ENCODE data around the gene SFRP5.

DNA sequence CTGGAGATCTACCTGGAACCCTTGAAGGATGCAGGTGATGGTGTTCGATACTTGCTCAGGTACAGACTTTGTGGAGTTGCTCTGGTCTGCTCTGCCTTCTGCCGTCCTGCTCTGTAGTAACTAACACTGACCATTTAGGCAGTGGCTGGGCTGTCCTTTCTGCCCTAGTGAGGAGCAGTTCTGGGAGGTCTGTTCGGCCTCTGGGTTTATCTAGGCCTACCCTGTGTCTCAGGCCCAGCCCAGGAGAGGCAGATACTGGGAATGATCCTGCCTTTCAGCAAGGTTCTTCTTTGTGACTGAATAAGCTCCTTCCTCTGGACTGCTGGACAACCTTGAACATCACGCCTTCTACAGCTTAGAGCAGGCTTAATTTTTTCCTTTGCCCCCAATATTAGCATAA is 33.2 kb downstream of the SFRP5 start:
- TF ChIP-seq, protein P1, sequence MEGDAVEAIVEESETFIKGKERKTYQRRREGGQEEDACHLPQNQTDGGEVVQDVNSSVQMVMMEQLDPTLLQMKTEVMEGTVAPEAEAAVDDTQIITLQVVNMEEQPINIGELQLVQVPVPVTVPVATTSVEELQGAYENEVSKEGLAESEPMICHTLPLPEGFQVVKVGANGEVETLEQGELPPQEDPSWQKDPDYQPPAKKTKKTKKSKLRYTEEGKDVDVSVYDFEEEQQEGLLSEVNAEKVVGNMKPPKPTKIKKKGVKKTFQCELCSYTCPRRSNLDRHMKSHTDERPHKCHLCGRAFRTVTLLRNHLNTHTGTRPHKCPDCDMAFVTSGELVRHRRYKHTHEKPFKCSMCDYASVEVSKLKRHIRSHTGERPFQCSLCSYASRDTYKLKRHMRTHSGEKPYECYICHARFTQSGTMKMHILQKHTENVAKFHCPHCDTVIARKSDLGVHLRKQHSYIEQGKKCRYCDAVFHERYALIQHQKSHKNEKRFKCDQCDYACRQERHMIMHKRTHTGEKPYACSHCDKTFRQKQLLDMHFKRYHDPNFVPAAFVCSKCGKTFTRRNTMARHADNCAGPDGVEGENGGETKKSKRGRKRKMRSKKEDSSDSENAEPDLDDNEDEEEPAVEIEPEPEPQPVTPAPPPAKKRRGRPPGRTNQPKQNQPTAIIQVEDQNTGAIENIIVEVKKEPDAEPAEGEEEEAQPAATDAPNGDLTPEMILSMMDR (IDR thresholded peaks at IDR 0.05) = no peak
- no peak for TF ChIP-seq POLR2A (IDR thresholded peaks at IDR 0.05)

Measured in ovary (tissue), 3 donors.